Mesothelial cell of epicardium (in vitro differentiated cells): ENCODE results near the gene HLA-B. TPM values are rescaled to one million over a fixed set of nuclear protein-coding genes. Genes with fewer than 3 reads are reported as not detected.

Experiments used
- DNase-seq, 2 experiments: peaks; one replicate each; pipeline ENCODE4 v3.0.0; 2021; ENCODE audit warnings: low spot score in 2 of 2; ENCODE audit not compliant: unreplicated experiment in 2 of 2
- H3K27ac Mint-ChIP-seq: 2 replicates; pipeline ENCODE4 v1.8.0; 2021; ENCODE audit warnings: mixed read lengths
- H3K27me3 Mint-ChIP-seq: 2 replicates; pipeline ENCODE4 v1.8.0; 2021; ENCODE audit warnings: low read depth, mixed read lengths
- H3K36me3 Mint-ChIP-seq: 2 replicates; pipeline ENCODE4 v1.8.0; 2021; ENCODE audit warnings: mixed read lengths
- H3K4me1 Mint-ChIP-seq: 2 replicates; pipeline ENCODE4 v1.8.0; 2021; ENCODE audit warnings: mixed read lengths
- H3K4me3 Mint-ChIP-seq: 2 replicates; pipeline ENCODE4 v1.8.0; 2021; ENCODE audit warnings: mild to moderate bottlenecking, moderate library complexity, mixed read lengths
- H3K9me3 Mint-ChIP-seq: 2 replicates; pipeline ENCODE4 v1.8.0; 2021; ENCODE audit warnings: mixed read lengths
- total RNA-seq: library from RNA; stranded (reverse); gene quantifications from 3 replicates; pipeline ENCODE4 v1.2.1, GENCODE V29; 2021
- TF ChIP-seq, protein P1 (sequence below): fragments of 200-600 bp; sonication (generic); IDR thresholded peaks from one replicate; pipeline ENCODE4 v1.5.0; 2021; ENCODE audit warnings: antibody characterized with exemption; ENCODE audit not compliant: unreplicated experiment

HLA-B gene
- total RNA-seq, 1 donor from 2014 or later = 47.7 TPM

DNA sequence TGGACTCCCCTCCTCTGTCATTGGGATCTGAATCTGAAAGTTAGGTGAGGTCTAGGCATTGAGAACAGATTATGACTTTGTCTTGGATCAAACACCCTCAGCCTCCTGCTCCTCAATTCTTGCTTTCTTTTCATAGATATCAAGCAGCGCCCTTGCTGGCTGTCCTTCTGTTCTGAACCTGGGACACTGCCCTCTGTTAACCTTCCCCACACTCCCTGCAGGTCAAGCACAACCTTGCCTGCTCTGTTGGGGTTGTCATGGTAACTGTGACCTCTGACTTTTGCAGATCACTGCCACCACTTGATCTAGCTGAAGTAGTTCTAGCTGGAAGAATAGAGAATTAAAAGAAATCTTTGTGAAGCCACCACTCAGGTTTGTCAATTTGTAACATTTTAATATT lies 30.0 kb upstream of the HLA-B start:
- H3K27ac Mint-ChIP-seq = no peak overlapping the region
- TF ChIP-seq, protein P1, sequence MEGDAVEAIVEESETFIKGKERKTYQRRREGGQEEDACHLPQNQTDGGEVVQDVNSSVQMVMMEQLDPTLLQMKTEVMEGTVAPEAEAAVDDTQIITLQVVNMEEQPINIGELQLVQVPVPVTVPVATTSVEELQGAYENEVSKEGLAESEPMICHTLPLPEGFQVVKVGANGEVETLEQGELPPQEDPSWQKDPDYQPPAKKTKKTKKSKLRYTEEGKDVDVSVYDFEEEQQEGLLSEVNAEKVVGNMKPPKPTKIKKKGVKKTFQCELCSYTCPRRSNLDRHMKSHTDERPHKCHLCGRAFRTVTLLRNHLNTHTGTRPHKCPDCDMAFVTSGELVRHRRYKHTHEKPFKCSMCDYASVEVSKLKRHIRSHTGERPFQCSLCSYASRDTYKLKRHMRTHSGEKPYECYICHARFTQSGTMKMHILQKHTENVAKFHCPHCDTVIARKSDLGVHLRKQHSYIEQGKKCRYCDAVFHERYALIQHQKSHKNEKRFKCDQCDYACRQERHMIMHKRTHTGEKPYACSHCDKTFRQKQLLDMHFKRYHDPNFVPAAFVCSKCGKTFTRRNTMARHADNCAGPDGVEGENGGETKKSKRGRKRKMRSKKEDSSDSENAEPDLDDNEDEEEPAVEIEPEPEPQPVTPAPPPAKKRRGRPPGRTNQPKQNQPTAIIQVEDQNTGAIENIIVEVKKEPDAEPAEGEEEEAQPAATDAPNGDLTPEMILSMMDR = no peak
- H3K9me3 Mint-ChIP-seq = no peaks in the 10 kb centered on the region
- no peak for DNase-seq
- no peak overlapping the region for H3K4me3 Mint-ChIP-seq
- peaks cover 20% of the 10 kb centered on the region for H3K27me3 Mint-ChIP-seq
- H3K36me3 Mint-ChIP-seq = peaks cover 2% of the 10 kb centered on the region
- no peaks in the 10 kb centered on the region for H3K4me1 Mint-ChIP-seq

GRCh38 chr6:31386099-31386498 lies 29.1 kb upstream of the HLA-B start:
- Mint-ChIP-seq H3K4me1 (no peaks in the 10 kb centered on the region), H3K27ac (no peak overlapping the region), H3K27me3 (peaks cover 27% of the 10 kb centered on the region), H3K4me3 (no peak overlapping the region), H3K36me3 (peaks cover 2% of the 10 kb centered on the region), H3K9me3 (no peaks in the 10 kb centered on the region)
- DNase-seq = no peak
- TF ChIP-seq, protein P1 = no peak

DNA sequence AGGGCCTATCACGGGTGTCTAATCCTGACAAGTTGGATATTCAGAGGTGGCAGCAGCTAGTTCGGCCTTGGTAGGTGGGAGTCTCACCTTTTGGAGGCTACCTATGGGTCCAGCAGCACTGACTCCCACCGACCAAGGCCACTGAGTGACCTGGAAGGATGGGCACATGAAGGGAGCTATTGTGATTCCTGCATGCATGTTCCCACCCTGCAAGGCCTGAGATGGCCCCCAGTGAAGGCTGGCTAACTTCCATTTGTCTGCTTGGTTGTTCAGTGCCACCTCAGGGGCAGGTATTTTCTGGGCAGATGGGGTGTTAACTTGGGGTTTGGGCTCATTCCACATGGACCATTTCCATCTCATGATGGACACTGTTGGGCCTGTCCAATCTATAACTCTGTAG lies 28.1 kb upstream of the HLA-B start:
- no peaks in the 10 kb centered on the region for H3K4me1 Mint-ChIP-seq
- DNase-seq = no peak
- no peak overlapping the region for H3K4me3 Mint-ChIP-seq
- peaks cover 37% of the 10 kb centered on the region for H3K27me3 Mint-ChIP-seq
- H3K9me3 Mint-ChIP-seq = no peaks in the 10 kb centered on the region
- H3K27ac Mint-ChIP-seq = no peak overlapping the region
- H3K36me3 Mint-ChIP-seq = no peaks in the 10 kb centered on the region
- TF ChIP-seq, protein P1 = no peak

DNA sequence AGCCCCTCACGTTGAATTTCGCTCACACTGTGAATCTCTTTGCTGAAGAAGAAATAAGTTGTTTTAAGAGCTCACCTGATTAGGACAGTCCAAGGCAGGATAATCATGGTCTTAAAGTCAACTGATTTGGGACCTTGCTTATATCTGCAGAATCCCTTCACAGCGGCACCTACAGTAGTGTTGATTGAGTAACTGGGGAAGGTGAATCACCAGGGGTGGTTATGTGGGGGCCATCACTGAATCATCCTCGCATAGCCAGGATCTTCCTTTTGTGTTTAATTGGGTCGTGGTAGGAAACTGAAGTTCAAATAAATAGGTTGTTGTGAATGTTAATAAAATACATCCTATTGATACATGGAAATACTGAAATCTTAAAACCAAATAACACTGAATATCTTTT lies 26.2 kb upstream of the HLA-B start:
- H3K4me1 Mint-ChIP-seq = no peaks in the 10 kb centered on the region
- peaks cover 55% of the 10 kb centered on the region for H3K27me3 Mint-ChIP-seq
- H3K9me3 Mint-ChIP-seq = no peaks in the 10 kb centered on the region
- no peak overlapping the region for H3K27ac Mint-ChIP-seq
- TF ChIP-seq, protein P1 = no peak
- H3K36me3 Mint-ChIP-seq = no peaks in the 10 kb centered on the region
- DNase-seq = no peak
- H3K4me3 Mint-ChIP-seq = no peak overlapping the region

- Mint-ChIP-seq H3K9me3 (no peaks in the 10 kb centered on the region), H3K4me1 (no peaks in the 10 kb centered on the region), H3K27ac (no peak overlapping the region), H3K4me3 (no peak overlapping the region), H3K27me3 (peaks cover 65% of the 10 kb centered on the region), H3K36me3 (no peaks in the 10 kb centered on the region)
- TF ChIP-seq, protein P1 = no peak
- no peak for DNase-seq
Observed at GRCh38 chr6:31381666-31382065, 24.7 kb upstream of the HLA-B start.

GRCh38 chr6:31379850-31380249 lies 22.9 kb upstream of the HLA-B start:
- H3K4me1 Mint-ChIP-seq = no peaks in the 10 kb centered on the region
- peaks cover 70% of the 10 kb centered on the region for H3K27me3 Mint-ChIP-seq
- H3K36me3 Mint-ChIP-seq = no peaks in the 10 kb centered on the region
- DNase-seq = no peak
- no peak overlapping the region for H3K4me3 Mint-ChIP-seq
- TF ChIP-seq, protein P1 = no peak
- no peak overlapping the region for H3K27ac Mint-ChIP-seq
- no peaks in the 10 kb centered on the region for H3K9me3 Mint-ChIP-seq
